GM21786 (cell line): ENCODE results near the gene PLIN4.
"Not testable (repeated sequence)": the region's sequence is repeated elsewhere in the genome, so short reads cannot be mapped to it uniquely, and the experiment has no call there.

ENCODE experiments used
- ATAC-seq: cut with Tn5 transposase; IDR thresholded peaks from one replicate; pipeline ENCODE4 v1.9.1; 2021; ENCODE audit not compliant: unreplicated experiment

The PLIN4 gene

DNA sequence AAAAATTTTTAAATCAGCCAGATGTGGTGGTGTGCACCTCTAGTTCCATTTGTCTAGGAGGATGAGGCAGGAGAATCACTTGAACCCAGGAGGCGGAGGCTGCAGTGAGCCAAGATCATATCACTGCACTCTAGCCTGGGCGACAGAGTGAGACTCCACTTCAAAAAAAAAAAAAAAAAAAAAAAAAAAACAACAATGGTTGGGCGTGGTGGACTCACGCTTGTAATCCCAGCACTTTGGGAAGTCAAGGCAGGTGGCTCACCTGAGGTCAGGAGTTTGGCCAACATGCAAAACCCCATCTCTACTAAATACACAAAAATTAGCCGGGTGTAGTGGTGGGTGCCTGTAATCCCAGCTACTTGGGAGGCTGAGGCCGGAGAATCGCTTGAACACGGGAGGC is 9.1 kb upstream of the PLIN4 start:
- not testable (repeated sequence) for ATAC-seq

DNA sequence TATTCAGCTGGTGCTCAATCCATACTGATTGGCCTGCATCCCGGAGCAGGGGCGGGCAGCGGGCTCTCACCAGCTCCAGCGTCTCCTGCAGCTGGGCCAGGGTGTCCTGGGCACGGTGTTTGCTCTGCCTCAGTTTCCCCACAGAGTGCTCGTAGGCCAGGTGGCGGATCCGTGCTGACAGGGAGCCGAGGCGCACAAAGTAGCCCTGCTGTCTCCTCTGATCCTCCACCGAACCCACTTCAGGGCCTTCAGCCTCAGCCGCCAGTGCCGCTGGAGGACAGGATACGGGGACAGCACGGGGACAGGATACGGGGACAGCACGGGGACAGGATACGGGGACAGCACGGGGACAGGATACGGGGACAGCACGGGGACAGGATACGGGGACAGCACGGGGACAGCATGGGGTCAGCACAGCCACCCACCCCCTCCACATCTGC is 7.3 kb upstream of the PLIN4 start:
- ATAC-seq = no peak

DNA sequence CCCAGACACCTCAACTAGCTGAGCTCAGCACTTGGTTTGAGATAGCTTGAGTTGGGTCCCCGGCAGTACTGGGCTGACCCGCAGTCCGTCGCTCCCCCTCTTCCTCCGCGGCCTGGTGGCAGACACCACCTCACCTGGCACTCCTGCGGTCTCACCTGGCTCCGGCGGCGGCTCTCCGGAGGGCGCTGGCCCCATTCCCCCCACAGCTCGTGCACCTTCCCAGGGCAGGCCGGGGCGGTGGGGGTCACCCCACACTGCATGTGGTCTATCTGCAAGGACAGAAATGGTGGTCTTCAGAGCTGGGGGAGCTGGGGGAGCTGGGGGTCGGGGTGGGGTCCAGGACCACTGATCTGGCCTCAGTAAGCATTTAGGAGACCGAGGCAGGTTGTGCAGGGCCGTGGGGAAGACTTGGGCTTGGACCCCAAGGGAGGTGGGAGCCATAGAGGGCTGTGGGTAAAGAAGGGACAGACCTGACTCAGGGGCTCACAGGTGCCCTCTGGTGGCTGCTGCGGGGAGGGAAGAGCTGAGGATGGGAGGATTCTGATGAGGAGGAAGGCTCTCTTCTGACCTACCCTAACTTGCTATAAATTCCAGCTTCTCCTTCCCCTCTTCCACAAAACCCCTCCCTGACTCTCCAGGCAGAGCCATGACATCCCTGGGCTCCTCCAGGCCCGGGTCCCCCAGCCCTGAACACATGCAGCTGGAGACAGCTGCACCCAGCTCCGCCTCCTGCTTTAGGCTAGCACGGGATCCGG is 6.7 kb upstream of the PLIN4 start:
- ATAC-seq = no peak

DNA sequence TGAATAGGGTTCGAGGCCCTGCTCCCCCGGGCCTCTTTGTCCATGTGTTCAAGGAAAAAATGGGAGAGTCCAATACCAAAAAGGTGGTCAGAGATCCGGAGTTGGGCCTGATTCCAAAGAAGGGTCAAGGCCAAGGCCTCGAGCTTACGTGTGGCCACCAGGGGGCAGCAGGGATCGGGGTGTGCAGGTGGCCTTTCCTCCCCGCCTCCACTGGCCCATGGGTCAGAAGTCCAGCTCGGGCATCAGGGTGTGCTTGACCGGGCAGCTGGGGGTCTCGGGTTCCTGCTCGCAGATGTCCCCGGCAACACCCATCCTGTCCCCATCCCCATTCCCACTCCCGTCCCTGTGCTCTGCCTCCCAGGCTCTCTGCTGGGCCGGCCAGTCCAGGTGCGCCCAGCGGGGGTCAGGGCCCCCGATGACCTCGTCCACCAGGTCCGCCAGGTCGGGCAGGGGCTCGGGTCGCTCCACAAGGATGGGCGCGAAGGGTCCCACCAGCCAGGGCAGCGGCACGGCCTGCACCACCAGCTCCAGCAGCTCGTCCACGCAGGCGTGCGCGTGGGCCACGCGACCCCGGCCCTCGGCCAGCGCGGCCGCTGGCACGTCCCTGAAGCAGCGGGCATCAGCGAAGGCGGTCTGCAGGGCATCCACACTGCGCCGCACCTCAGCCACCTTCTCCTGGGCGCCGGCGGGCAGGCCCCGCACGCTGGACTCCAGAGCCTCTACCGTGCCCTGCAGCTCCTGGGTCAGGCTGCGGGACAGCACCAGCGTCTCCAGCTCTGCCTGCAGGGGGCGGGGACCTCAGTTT is 5.2 kb upstream of the PLIN4 start:
- no peak for ATAC-seq

DNA sequence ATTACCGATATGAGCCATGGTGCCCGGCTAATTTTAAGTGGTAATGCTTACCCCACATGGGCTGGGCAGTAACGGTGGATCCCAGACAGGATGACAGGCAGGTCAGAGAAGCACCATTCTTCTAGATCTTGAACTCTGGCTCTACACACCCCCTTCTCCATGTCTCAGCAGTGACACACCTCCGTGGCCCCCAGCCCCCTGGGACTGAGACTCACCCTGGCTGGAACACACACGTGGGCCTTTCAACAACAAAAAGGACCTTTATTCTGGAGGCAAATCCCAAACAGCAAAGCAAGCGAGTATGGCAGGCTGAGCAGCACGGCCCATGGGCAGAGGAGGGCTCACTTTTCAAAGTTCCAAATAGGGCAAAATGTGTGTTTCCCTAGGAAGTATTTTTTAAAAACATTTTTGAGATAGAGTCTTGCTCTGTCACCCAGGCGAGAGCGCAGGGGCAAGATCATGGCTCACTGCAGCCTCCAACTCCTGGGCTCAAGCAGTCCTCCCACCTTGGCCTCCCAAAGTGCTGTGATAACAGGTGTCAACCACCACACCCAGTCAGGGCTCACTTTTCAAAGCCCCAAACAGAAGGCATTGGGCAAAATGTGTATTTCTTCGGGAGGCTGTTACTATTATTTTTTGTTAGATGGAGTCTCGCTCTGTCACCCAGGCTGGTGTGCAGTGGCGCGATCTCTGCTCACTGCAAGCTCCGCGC is 4.2 kb upstream of the PLIN4 start:
- no peak for ATAC-seq

DNA sequence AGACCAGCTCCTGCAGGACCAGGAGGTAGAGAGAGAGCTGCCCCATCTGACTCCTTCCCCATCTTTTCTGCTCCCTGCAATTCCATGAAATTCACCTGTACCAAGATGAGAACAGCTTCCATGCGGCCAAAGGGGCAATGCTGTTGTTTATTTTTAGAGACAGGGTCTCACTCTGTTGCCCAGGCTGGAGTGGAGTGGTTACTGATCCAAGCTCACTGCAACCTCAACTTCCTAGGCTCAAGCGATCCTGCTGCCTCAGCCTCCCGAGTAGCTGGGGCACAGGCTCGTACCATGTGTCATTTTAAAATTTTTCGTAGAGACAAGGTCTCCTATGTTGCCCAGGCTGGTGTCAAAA is 3.6 kb upstream of the PLIN4 start:
- no peak for ATAC-seq

DNA sequence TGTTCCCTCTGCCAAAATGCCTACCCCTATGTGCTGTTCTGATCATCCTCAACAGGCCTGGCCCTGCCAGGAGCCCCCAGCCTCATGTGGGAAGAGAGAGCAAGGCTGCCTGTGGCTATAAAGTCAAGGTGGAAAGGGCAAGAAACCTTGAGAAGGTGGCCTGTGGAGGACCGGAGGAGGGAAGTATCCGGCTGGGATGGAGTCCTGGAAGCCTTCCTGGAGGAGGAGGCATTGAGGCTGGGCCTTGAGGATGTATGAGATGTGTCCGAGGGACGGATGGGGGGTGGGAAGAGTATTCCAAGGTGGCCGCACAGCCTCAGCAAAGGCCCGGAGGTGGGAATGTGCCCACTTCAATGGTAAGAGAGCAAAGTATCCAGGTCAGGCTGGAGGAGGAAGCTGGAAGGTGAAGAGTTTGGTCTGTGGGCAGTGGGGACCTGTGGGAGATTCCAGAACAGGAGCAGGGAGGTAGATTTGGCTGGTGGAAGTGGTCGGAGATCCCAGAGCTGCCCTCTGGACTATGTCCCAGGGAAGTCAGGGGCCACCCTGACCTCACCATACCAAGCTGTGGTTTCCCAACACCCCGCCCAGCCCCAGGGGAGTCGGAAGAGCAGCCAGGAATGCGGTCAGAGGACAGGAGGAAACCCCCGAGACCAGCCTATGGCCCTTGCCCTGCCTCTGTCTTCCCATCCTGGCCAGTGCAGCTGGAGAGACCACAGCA is 3.0 kb upstream of the PLIN4 start:
- ATAC-seq = no peak

DNA sequence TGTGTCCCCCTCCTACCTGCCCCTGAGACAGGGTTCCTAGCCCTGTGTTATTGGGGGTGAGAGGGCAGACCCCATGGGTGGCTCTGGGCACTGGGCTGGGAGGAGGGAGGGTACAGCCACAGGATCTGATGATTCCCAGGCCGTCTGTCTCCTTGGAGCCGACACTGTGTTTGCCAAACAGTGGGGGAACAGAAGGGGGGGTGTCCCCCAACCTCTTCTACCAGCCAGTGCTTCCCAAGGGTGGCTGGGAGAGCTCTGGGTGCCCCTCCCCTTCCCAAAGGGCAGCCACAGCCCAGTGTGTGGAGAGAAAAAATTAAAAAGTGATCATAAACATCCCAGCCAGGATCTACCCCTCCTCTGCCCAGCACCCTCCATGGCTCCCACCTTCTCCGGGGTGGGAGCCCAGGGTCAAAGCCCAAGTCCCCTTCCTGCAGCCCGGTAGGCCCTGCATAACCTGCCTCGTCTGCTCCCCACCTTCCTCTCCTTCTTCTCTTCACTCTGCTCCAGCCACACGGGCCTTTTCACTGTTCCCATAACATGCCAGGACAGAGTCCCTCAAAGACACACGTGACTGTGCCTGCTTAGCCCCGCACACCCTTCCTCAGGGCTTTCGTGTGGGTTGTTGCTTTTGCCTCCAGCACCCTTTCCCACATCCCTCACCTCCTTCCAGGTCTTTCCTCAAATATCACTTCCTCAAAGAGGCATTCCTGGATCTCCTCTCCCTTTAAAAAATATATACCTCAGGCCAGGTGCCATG is 1.4 kb upstream of the PLIN4 start:
- no peak for ATAC-seq

DNA sequence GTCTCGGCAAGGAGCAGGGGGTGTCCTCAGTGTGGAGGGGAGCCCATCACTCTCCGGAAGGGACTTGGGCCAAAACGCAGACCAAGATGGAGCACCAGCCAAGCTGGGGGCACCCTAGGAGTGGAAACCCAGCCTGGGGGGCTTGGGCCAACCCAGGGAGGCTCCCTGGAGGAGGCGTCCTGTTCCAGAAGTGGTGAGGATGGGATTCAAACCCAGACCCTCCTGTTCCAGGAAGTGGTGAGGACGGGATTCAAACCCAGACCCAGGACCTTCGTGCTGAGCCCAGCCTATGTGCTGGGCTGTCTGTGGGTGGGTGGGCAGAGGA is 848 bp upstream of the PLIN4 start:
- no peak for ATAC-seq

DNA sequence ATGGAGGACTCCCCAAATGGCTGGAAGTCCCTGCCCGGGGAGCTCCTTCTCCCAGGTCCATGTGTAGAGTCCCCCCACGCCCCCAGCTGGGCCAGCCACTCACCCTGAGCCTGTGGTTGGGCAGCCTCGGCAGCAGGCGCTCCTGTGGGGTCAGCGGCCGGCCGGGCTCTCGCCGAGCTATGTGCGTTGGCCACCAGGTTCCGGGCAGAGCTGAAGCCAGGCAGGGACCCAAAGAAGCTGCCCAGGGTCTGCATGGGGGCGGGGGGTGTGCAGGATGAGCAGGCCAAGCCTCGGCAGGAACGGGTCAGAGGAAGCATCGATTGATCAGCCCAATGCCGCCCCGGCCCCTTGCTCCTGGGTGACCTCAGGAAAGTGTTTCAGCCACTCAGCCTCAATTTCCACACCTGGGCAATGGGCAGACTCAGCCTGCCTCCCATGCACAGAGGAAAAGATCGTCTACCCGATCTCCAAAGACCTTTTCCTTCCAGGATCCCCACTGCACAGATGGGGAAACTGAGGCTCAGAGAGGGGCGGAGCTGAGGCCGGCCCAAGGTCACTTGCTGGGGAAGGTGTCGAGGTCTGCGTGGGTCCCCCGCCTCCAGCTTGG is 732 bp downstream of the PLIN4 start:
- ATAC-seq = no peak

DNA sequence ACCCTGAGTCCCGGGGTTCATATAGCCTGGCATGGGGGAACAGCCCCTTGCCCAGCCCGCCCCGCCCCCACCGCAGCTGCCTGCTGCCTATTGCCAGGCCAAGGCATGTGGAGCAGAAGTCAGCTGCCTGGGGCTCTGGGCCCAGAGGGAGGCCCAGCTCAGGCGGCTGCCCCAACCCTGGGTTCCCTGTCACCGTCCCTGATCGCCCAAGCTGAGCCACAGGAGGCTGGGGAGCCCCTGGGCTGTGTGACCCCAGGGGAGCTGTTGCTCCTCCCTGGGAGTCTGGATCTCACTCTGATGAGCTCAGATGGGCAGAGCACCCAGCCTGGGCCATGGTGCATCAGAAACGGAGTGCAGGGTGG is 1.4 kb downstream of the PLIN4 start:
- no peak for ATAC-seq

DNA sequence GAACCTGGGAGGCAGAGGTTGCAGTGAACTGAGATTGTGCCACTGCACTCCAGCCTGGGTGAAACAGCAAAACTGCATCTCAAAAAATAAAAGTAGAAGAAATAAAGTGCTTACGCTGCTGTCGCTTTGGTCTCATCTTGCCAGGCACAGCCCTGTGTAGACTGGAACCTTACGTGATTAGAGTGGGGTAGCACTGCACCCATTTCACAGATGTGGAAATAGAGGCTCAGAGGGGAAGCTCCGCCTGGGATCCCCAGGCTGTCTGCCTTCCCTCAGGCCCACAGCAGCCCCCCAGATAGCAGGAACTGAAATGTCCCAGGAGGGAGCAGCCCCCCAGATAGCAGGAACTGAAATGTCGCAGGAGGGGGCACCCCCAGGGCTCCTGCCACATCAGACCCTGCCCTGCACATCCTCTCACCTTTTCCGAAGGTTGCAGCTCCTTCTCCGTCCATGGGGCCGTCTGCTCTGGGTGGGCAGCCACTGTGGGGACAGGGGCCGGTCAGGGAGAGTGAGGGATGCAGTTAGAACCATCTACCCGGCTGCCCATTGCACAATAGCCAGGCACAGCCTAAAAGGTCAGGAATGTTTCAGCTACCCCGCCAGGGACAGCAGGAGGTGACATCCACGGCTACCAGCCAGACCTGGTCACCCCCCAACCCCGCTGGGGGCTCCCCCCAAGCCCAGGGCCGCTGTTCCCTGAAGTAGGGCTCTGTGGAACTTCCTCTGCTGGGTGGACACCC is 1.9 kb downstream of the PLIN4 start:
- no peak for ATAC-seq

DNA sequence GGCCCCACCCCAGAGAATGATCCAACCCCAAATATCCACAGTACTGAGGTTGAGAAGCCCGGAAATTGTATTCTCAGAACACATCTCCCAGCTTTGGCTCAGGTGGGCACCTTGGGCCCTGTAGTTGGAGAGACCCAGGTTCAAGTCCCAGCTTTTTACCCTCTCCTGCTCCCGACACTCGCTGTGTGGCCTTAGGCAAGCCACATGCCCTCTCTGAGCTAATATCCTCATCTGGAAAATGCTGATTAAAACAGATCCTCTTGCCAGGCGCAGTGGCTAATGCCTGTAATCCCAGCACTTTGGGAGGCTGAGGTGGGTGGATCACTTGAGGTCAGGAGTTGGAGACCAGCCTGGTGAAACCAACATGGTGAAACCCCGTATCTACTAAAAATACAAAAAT is 2.6 kb downstream of the PLIN4 start:
- no peak for ATAC-seq

DNA sequence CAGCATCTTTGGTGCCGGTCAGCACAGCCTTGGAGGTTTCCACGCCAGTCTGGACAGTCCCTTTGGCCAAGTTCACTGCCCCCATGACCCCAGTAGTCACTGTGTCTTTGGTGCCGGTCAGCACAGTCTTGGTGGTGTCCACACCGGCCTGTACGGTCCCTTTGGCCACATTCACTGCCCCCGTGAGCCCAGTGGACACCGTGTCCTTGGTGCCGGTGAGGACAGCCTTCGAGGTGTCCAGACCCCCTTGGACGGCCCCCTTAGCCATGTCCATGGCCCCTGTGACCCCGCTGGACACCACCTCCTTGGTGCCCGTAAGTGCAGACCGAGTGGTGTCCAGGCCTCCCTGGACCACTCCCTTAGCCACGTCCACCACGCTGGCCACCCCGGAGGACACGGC is 5.0 kb downstream of the PLIN4 start:
- ATAC-seq = no peak

DNA sequence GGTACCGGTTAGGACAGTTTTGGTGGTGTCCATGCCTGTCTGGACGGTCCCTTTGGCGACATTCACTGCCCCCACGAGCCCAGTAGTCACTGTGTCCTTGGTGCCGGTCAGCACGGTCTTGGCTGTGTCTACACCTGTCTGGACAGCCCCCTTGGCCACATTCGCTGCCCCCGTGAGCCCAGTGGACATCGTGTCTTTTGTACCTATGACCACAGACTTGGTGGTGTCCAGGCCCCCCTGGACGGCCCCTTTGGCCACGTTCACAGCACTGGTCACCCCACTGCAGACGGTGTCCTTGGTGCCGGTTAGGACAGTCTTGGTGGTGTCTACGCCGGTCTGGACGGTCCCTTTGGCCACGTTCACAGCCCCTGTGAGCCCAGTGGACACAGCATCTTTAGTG is 6.2 kb downstream of the PLIN4 start:
- no peak for ATAC-seq

DNA sequence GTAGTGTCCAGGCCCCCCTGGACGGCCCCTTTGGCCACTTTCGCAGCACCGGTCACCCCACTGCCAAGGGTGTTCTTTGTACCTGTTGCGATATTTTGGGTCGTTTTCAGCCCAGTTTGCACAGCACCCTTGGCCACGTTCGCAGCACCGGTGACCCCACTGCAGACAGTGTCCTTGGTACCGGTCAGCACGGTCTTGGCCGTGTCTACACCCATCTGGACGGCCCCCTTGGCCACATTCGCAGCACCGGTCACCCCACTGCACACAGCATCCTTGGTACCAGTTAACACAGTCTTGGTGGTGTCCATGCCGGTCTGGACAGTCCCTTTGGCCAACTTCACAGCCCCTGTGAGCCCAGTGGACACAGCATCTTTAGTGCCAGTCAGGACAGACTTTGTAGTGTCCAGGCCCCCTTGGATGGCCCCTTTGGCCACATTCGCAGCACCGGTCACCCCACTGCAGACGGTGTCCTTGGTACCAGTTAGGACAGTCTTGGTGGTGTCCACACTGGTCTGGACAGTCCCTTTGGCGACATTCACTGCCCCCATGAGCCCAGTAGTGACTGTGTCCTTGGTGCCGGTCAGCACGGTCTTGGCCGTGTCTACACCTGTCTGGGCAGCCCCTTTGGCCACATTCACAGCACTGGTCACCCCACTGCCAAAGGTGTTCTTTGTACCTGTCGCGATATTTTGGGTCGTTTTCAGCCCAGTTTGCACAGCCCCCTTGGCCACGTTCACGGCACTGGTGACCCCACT is 6.8 kb downstream of the PLIN4 start:
- ATAC-seq = no peak

DNA sequence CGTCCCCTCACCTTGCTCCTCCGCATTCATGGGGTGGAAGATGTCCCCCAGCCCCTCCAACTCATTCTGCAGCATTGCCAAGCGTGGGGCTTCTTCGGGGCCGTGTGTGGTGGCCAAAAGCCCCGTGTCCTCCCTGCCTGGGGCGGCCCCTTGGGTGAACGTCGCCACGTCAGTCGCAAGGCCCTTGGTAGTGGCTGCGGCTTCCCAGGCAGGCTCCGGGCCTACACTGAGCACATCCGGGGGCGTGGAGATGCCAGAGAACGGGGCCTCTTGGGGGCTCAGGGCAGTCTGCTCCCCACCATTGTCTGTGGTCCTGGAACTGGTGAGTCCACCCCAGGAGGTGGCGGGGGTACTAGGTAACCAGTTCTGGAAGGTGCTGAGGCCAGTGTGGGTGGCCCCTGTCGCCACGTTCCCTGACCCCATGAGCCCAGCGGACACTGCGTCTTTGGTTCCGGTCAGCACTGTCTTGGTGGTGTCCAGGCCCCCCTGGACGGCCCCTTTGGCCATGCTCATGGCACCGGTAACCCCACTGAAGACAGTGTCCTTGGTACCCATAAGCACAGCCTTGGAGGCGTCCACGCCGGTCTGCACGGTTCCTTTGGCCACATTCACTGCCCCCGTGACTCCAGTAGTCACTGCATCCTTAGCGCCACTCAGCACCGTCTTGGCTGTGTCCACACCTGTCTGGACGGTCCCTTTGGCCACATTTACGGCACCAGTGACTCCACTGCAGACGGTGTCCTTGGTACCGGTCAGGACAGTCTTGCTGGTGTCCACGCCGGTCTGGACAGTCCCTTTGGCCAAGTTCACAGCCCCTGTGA is 7.6 kb downstream of the PLIN4 start:
- no peak for ATAC-seq

DNA sequence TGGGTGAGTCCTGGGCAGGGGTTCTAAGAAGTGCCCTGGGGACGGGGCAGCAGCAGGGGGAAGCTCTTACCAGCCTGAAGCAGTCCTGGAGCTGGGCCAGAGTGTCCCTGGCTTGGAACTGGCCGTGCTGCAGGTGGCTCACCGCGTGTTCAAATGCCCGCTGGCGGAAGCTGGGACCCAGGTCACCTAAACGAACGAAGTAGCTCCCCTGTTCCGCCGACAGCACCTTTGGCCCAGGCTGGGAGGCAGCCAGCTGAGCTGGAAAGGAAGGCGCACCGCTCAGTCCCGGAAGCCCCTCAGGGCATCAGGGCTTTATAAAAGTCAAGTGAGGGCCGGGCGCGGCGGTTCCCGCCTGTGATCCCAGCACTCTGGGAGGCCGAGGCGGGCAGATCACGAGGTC is 9.6 kb downstream of the PLIN4 start:
- no peak for ATAC-seq
